HL-60/S4 treated with phorbol 12-myristate 13-acetate at 8.2 ng/mL for 4 days and 3 days (cell line): Measurements from ENCODE around the gene ISG20L2.

ENCODE experiments used
- in situ Hi-C: fragments of 300-500 bp; cut with MboI; formaldehyde crosslinking; loops from 2 replicates; pipeline ENCODE4 v1.15.0; 2022; ENCODE audit warnings: low sequenced_read_pairs

ISG20L2 gene

GRCh38 chr1:156691665-156692440, 36.7 kb downstream of the ISG20L2 start:
- in situ Hi-C loops, result no loop called here

- in situ Hi-C loops, result no loop called here
Observed at GRCh38 chr1:156691191-156691590, 37.4 kb downstream of the ISG20L2 start.

DNA sequence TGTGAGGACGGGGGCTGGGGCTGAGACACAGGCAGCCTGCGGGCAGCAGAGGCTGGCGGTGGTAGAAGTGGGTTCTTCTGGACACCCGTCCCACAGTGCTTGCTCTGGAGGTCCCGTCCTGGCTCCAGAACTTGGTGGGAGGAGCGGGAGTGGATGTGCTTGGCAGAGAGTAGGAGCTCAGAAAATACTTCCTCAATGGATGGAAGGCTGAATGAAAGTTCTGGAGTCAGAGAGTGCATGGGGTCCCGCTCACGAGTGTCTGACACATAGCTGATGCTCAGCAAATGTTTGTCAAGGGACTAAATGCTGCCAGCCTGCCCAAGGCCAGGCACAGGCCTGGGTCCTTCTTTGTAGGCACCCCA, 37.9 kb downstream of the ISG20L2 start:
- in situ Hi-C loops, result no loop called here

GRCh38 chr1:156689953-156690674, 38.5 kb downstream of the ISG20L2 start:
- in situ Hi-C loops, result no loop called here

- in situ Hi-C loops, result no loop called here
Observed at GRCh38 chr1:156689035-156689952, 39.3 kb downstream of the ISG20L2 start.

DNA sequence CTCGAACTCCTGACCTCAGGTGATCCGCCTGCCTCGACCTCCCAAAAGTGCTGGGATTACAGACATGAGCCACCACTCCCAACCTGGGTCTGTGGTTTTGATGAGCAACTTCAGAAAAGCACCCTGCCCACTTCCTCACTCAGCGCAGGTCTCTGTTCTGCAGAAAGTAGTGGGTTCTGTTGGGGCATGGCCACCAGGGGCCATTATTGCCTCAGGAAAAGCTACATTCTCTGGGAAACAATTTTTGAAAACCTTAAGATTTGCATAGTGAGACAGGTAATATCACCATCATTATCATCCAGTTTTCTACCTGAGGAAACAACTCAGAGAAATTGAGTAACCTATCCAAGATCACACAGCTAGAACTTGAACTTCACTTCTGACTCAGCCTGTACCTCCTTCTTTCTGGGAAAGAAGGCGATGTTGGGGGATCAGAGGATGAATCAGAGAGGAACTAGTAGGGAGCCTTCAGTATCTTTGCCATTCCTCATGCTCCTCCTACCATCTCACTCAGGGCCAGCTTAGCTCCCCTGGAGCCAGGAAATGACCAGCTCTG, 44.3 kb downstream of the ISG20L2 start:
- in situ Hi-C loops, result no loop called here

GRCh38 chr1:156682166-156682890, 46.2 kb downstream of the ISG20L2 start:
- in situ Hi-C loops, result no loop called here

DNA sequence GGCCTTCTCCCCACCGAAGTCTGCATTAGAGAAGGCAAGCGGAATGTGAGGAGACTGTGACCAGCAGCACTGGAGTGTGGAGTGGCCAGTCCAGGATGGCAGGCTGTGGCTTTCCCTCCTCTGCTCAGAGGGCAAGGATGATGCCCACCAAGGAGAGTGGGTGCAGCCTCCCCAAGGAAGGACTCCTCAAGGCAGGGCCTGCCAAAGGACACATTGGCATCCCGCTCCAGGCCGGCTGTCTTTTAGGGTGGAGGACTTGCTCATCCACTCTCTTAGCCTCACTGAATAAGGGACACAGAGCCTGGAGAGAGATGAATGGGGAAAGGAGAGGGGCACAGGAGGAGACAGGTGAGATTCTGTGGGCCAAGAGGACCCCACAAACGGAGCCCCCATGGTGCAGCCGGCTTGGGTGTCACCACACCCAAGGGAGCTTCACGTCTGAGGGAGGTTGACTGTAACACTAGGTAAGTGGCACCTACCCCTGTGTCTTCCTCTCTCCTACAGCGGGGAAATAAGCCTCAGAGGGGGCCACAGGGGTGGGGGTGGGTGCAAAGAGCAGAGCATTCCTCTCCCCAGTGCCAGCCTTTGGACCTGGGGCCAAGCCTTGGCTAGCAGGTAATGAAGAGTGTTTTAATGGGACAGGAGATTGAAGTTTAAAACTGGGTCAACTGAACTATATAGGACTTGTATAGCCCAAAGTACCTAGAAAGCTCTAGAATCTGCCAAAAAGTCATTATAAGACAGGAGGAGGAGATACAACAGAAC, 47.2 kb downstream of the ISG20L2 start:
- in situ Hi-C loops, result no loop called here

- in situ Hi-C loops, result no loop called here
Observed at GRCh38 chr1:156680056-156680455, 48.5 kb downstream of the ISG20L2 start.

DNA sequence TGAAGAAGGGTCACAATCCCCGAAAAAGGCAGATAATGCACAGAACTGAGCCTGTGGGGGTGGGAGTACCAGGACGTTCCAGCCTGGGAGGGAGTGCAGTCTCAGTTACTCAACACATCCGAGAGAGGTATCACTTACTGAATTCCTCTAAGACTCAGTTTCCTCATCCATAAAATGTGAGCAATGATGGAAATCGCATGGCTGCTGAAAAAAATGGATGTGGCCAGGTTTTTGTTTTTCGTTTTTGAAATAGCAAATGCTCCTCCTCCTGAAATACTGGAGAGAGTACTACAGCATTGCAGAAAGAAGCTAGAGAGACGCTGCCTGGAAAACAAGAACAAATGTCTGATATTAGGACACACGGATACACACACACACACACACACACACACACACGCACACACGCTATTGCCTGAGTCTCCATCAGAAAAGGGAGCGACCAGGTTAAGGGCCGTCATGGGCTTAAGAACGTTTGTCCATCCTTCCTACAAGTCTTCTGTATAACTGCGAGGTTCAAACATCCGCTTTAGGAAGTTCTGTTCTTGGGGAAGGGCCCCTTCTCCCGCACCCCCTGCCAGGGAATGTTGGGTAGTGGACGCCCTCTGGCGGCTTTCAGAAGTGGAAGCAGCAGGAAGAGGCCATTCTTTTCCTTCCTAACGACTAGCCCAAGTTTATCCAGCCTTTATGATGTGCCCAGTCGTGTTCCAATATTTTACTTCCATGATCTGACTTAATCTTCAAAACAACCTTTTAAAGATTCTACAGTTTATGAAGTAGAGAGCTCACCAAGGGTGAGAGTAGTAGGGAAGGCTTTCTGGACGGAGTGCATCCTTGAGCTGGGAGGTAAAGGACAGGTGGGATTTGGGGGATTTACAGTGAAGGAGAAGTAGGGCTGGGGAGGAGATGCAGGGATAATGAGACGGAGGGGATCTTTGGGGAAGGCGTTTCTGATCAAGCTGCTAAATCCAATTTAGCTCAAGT, 50.7 kb downstream of the ISG20L2 start:
- in situ Hi-C loops, result no loop called here

DNA sequence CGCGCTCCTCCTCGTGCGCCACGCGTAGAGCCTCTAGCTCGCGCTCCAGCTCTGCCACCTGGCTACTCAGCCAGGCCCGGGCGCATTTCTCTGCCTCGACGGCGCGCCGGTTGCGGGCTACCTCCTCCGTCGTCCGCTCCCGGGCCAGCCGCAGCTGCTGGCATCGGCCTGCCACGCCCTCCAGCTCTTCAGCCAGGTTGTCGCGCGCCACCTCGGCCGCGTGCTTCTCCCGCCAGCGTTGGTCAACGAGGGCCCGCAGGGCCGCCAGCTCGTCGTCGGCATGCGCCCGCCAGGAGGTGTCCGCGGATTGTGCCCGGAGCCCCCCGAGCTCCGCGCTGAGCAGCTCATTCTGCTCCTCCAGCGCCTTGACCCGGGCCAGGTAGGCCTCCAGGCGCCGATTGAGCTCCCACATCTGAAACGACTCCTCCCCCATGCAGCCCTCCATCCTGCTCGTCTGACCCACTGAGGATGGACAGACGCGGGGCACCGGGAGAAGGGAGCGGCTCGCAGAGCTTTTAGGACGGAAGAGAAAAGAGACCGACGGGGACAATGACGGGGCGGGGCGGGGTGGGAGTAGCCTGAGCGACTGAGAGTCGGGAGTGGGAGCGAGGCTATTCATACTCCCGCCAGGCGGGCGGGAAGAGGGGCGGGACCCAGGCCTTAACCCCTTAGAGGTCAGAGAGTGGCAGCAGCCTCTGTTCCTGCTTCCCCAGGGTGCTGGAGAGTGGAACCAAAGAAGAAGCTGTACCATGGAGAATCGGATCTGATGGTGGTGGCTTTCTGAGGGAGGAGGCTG, 51.5 kb downstream of the ISG20L2 start, which contains the start of gene NES:
NES (minus strand) TSS at position 588 of the 796 bp plus-strand sequence; CDS start at position 445, 143 bp downstream.
- in situ Hi-C loops, result no loop called here

DNA sequence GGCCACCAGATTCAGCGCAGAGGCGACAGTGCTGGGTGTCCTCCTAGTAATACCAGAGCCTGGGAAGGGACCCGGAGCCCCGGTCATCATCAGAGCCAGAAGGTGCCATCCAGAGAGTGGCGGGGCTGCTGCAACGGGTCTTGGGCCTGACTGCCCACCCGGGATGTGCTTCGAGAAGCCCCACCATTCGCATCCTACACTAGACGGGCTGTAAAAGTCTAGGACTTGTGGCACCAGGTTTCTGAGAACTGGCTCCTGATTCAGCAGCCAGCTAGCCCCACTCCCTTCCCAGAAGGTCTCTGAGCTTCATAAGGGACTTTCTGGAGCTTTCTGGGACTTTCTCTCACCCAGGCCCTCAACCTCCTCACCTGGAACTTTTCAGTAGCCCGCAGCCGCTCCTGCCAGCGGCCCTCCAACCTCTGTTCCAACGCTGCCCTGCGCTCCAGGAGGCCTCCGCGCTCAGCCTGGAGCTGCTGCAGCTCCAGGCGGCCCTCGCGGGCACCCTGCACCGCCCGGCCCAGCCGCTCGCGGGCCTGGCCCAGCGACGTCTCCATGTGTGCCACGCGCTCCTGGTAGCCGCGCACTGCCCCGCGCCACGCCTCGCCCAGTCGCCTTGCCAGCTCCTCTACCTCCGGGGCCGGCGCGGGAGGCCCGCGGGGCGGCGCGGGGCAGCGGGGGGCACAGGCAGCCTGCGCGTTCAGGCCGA, 52.3 kb downstream of the ISG20L2 start:
- in situ Hi-C loops, result no loop called here

- in situ Hi-C loops, result no loop called here
Observed at GRCh38 chr1:156675210-156676113, 53.1 kb downstream of the ISG20L2 start.

DNA sequence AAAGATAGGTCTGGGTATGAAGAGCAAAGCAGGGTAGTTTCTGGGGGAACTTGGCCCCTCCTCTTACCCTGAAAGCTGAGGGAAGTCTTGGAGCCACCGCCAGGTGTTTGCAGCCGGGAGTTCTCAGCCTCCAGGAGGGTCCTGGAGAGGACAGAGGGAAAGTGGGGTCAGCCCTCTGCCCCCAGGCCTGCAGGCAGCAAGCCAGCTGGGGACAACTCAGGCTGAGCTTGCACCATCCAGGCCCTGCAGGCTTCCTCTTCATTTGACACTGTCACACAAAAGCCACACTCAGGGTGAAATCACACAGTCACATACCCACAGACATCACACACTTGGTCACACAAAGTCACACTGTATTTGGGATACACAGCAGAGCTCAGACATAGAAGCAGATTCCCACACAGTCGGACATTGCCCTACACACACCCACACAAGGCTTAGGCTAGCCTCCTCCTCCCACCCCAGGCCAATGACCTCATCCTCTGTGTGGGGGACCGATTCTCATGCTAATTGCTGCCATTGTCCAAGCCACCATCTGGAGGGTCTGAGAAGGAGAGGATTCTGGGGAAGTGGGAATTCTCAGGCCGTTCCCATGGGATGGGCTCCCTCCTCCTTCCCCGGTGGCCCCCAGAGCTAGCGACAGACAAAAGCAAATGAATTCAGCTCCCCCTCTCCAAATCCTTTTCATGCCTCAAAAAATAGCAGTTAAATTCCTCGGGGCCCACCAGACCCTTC, 55.0 kb downstream of the ISG20L2 start:
- in situ Hi-C loops, result no loop called here
